Erythroblast (primary cell): ENCODE measurements around the gene ATP2B1.

ENCODE experiments used
- DNase-seq, 2 experiments: peaks; one replicate each; lab custom pipeline; 2025; lab: John Stamatoyannopoulos, UW
- GATA1 ChIP-seq: IDR thresholded peaks from 2 replicates; pipeline ENCODE4 v1.6.1; 2011; ENCODE audit warnings: low read depth, mild to moderate bottlenecking, control low read depth, low read length, moderate library complexity
- POLR2A ChIP-seq: IDR thresholded peaks from 2 replicates; pipeline ENCODE4 v1.6.1; 2011; ENCODE audit warnings: mild to moderate bottlenecking, low read length

The ATP2B1 gene

DNA sequence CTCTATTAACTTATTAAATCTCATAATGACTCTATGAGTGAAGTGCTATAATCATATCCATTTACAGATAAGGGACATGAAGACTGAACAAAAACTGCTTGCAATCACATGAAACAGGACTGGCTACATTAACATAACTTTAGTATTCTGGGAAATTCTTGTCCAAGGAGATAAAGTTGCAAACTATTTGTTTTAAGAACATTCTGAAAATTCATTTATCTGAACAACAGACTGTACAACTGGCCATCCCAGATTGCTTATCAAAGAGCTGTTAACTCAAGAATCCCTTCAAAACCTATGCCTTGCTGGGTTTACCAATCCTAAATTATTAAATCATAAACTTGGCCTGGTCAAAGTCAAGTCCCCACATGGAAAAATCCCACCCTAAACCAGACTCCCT lies 143.6 kb downstream of the ATP2B1 start:
- TF ChIP-seq GATA1 (no peak), POLR2A (no peak)
- DNase-seq, result peak in 1 of 2 experiments; percentile 21

DNA sequence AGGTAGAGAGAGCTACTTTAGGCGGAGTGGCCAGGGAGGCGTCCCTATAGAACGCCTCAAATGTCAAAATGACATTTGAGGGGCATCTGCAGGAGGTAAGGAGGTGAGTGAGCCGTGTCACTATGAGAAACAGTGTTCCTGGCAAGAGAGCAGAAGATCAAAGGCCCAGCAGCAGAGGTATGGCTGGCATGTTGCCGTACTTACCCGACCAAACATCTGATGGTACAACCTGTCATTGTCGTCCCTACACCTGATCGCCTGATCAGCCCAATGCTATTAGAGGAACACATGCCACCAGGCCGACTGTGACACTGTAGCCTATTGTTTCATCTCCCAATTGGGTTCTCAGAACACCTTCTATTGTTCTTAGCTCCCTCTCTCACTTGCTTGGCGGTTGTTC lies 148.9 kb downstream of the ATP2B1 start:
- TF ChIP-seq POLR2A (no peak), GATA1 (no peak)

DNA sequence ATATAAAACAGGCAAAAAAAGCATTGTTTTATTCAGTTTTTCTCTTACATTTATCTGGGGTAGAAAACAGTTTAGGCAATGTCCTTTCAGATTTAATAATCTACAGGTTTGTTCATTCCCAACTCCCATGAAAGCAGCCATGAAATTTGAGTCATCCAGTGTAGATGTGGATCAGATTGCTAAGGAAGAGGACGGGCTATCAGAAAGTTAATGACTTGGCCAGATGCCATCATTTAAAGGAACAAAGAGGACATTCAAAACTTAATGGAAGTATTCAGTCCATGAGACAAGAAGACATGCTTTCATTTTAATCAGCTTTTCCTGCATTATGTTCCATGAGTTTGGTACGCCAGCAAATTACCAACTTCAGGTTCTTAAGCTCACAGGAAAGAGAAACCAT lies 151.7 kb downstream of the ATP2B1 start:
- TF ChIP-seq POLR2A (no peak), GATA1 (no peak)
- DNase-seq, result no peak

More for the DNA sequence above, 148.9 kb downstream of the ATP2B1 start:
- no peak for DNase-seq

DNA sequence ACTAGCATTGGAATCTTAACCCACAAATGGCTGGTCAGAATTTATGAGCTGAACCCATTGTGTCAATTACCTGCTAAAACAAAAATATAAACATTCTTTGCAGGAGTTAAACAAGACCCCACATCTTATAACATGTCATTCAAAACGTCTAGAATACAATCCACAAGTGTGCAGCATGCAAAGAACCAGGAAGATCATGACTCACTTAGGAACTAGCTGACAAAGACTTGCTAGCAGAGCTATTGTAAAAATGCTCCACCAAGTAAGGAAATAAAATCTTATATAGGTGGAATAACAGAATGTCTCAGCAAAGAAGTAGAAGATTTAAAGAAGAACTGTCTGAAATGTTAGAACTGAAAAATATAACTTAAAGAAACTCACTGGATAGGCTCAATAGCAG lies 156.3 kb downstream of the ATP2B1 start:
- TF ChIP-seq GATA1 (no peak), POLR2A (no peak)
- no peak for DNase-seq

GRCh38 chr12:89551747-89552146 lies 156.9 kb downstream of the ATP2B1 start:
- TF ChIP-seq GATA1 (no peak), POLR2A (no peak)
- DNase-seq, result no peak

DNA sequence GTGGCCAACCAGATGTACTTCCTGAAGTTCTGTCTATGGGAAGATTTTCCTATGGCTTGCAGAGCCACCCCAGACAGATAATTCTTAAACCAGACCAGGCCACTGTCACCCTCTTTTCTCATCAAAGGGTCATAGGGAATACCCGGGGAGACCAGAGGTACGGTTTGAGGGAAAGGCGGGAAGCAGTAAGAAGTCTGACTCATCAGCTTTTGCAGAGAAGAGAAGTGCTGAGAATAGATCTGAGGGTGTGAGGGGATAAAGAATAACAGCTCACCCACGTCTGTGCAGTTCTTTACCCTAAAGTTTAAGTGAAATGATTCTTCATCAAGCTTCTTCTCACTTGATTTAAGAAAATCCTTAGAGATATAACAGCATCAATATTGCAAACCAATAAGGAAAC lies 161.5 kb downstream of the ATP2B1 start:
- no peak for DNase-seq
- TF ChIP-seq POLR2A (no peak), GATA1 (no peak)

DNA sequence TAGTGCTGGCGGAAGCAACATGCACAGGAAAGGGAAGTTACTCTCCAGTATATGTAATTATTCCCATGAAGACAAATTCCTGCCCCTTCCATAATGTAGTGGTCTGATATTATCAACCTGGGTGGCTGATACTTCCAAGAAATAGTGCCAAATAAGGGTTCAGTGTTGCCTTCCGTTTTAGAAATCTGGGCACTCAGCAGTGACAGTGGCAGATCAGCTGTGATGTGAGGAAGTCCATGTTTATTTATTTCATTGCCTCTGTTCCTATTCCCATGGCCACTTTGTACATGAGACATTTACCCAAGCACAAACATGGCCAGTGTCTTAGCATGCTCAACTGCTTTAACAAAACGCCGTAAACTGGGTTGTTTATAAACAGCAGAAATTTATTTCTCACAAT lies 162.5 kb downstream of the ATP2B1 start:
- TF ChIP-seq GATA1, result no peak
- no peak for TF ChIP-seq POLR2A
- no peak for DNase-seq

GRCh38 chr12:89544681-89545184 lies 163.9 kb downstream of the ATP2B1 start:
- DNase-seq, result peak in 1 of 2 experiments; percentile 34
- TF ChIP-seq POLR2A (no peak), GATA1 (no peak)

DNA sequence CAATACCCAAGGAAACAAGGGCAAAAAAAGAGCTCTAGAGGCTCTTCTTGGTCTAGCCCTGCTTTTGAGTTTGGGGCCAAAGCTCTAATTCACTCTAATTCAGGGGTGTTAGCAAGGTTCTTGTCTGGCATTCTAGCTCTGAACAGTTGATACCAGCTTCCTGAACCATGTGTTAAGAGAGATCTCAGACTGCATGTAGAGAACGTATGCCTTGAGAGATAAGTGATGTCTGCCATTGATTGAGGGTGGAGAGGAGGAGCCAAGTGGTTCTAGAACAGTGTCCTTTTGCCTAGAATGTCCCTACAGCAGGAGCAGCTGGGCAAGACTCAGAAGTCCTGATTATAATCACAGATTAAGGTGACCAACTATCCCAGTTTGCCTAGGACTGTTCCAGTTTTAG lies 164.6 kb downstream of the ATP2B1 start:
- peak; percentile 82 to 92 for DNase-seq
- TF ChIP-seq GATA1 (peak; percentile 20), POLR2A (no peak)

- no peak for TF ChIP-seq GATA1
- TF ChIP-seq POLR2A, result no peak
Measured at GRCh38 chr12:89542912-89543592, 165.6 kb downstream of the ATP2B1 start.

GRCh38 chr12:89542236-89542635 lies 166.4 kb downstream of the ATP2B1 start:
- DNase-seq, result no peak
- TF ChIP-seq POLR2A, result no peak
- no peak for TF ChIP-seq GATA1

More at GRCh38 chr12:89542912-89543592, 165.6 kb downstream of the ATP2B1 start:
- peak; percentile 85 to 93 for DNase-seq

DNA sequence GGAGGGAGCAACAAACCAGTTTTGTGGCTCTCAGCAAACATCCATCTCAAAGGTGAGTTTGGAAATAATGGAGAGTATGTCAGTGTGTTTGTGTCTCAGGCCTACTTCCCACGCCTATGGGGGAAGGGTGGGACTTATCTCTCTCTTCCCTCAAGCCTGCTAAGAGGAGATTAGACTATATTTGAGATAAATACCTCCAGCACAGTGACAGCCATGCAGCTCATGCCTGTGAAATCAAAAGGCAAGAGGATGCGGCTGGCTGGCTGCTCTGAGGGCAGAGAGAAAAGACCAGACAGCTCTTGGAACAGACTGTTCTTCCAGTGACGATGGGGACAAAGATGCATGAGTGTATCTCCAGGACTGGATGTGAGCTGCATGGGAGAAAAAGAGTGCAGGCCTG lies 168.1 kb downstream of the ATP2B1 start:
- peak; percentile 94 to 96 for DNase-seq
- TF ChIP-seq GATA1 (peak; percentile 76), POLR2A (peak; percentile 34)

DNA sequence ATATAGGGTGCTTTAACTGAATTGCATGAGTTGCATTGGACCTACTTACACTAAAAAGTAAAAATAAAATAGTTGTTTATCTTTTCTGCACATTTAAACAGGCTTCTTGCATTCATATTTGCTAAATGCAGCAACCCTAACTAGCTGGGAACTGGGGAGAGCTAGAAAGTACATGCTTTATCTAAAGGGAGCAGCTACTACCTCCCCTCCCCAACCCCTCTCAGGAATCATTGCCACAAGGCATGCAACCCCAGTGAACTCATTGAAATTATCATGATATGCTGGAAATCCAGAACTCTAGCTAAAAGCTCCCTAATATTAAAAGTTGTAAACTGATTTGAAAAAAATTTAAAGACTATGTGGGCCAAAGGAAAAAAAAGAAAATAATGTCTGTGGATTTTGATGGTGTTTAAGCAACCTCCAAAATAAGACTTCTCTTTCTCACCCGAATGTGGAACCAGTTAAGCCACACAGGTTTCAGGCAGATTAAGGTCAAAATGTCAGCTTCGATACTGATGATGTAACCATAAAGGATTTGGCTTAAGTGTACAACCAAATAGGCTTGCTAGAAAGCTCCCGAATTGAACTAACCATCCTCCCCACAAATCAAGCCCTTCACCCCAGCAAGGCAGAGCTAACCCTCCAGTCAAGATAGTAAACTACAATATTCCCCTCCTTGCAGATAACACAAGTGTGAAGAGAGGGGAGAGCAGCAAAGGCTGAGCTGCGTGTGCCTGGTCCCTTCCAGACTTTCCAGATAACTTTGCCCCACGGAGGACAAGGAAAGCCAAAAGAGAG lies 169.0 kb downstream of the ATP2B1 start:
- DNase-seq, result peak; percentile 87 to 92
- TF ChIP-seq GATA1 (no peak), POLR2A (no peak)

DNA sequence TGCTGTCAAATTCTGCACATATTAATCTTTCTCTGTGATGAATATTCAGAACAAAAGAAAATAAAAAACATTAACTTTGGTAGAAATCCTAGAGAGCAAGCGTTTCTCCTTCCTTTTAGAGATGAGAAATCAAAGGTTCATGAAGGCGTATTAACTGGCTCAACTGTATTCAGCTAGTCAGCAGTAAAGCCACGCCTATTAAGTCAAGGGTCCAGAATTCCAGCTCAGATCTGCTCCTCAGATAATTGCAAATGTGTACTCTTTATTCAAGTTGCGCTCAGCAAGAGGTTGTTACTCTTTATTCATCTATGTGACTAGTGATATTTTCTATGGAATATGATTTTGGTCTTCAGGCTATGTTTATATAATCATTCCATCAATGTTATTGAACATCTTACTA lies 169.7 kb downstream of the ATP2B1 start:
- DNase-seq, result peak in 1 of 2 experiments; percentile 75
- TF ChIP-seq POLR2A (no peak), GATA1 (no peak)
